Ishikawa (cell line): ENCODE results near the gene GNAS.

Source experiments
- CREB1 ChIP-seq: IDR thresholded peaks from 2 replicates; pipeline ENCODE4 v1.6.1; 2012; ENCODE audit warnings: low read depth
- EGR1 ChIP-seq: IDR thresholded peaks from 2 replicates; pipeline ENCODE4 v1.6.1; 2012
- EP300 ChIP-seq: IDR thresholded peaks from 2 replicates; pipeline ENCODE4 v1.6.1; 2012; ENCODE audit warnings: borderline replicate concordance
- RAD21 ChIP-seq: IDR thresholded peaks from 2 replicates; pipeline ENCODE4 v1.6.1; 2012; ENCODE audit warnings: low read depth
- YY1 ChIP-seq: IDR thresholded peaks from 2 replicates; pipeline ENCODE4 v1.6.1; 2012; ENCODE audit warnings: low read depth

DNA sequence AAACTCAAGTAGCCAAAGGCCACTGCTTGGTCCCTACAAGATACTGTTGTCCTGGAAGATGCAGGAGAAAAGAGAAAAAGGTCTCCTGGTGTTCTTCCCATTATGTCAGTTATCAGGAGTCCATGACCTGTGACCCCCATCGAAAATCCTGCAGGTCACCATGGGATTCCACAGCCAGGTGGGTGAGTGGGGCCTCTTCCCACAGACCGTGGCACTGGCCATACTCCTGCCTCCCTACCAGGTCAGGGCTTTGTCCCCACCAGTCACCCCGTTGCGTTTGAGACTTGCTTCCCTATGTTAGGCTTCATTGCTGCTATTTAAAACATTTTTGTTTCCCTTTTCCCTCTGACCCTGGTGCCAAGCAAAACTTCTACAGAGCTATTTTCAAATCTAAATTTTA, 60.6 kb downstream of the GNAS start:
- TF ChIP-seq RAD21 = no peak
- TF ChIP-seq YY1 = no peak
- TF ChIP-seq EGR1 = no peak
- no peak for TF ChIP-seq EP300
- no peak for TF ChIP-seq CREB1
